HEK293 (cell line): ENCODE data around the gene PLA2G3.

Experiments
- CTCF ChIA-PET: fragments of 350-600 bp; formaldehyde crosslinking; extraction: SDS; loops from one replicate; lab custom pipeline; 2021; ENCODE audit warnings: antibody characterized with exemption; lab: Yijun Ruan, JAX
- POLR2A ChIA-PET: fragments of 300-600 bp; formaldehyde crosslinking; extraction: SDS; loops from one replicate; lab custom pipeline; 2020; ENCODE audit warnings: antibody characterized with exemption, inconsistent platforms; lab: Yijun Ruan, JAX
- H3K27ac ChIP-seq: fragments of 200-500 bp; sonication (Bioruptor generic); 2 replicates; pipeline ENCODE4 v1.5.1; 2014; ENCODE audit warnings: low read depth, low read length, control low read depth, inconsistent platforms; ENCODE audit errors: extremely low read depth
- H3K36me3 ChIP-seq, 2 experiments: fragments of 200-500 bp in 1 of 2; sonication (Bioruptor generic) in 1 of 2; 1 replicate in 1 of 2; 2 replicates in 1 of 2; pipeline ENCODE4 v1.5.1; 2014 to 2017; ENCODE audit warnings: inconsistent platforms in 2 of 2, low read length in 2 of 2; ENCODE audit not compliant: control insufficient read depth in 2 of 2, insufficient read depth in 1 of 2
- H3K4me1 ChIP-seq: fragments of 200-500 bp; sonication (Bioruptor generic); 2 replicates; pipeline ENCODE4 v1.5.1; 2014; ENCODE audit warnings: mild to moderate bottlenecking, low read length, inconsistent platforms; ENCODE audit not compliant: control insufficient read depth, insufficient read depth
- H3K4me3 ChIP-seq: 2 replicates; pipeline ENCODE4 v1.5.1; 2011; ENCODE audit warnings: low read depth, mild to moderate bottlenecking, control low read depth, low read length, moderate library complexity
- H3K9me3 ChIP-seq: fragments of 200-500 bp; sonication (Bioruptor generic); 2 replicates; pipeline ENCODE4 v1.5.1; 2014; ENCODE audit warnings: low read depth, low read length, inconsistent platforms; ENCODE audit not compliant: control insufficient read depth, insufficient read depth
- GLIS1 ChIP-seq: fragments of 450-650 bp; formaldehyde crosslinking; IDR thresholded peaks from 2 replicates; pipeline ENCODE4 v1.5.1; 2016; ENCODE audit warnings: missing biosample characterization, missing genetic modification characterization
- GLIS2 ChIP-seq: fragments of 450-650 bp; formaldehyde crosslinking; IDR thresholded peaks from 2 replicates; pipeline ENCODE4 v1.5.1; 2016; ENCODE audit warnings: missing biosample characterization, missing genetic modification characterization
- HOXC10 ChIP-seq: sonication (generic); formaldehyde crosslinking; IDR thresholded peaks from 2 replicates; pipeline ENCODE4 v1.8.1; 2023; ENCODE audit warnings: mild to moderate bottlenecking, missing genetic modification reagents
- KLF7 ChIP-seq: fragments of 450-650 bp; formaldehyde crosslinking; IDR thresholded peaks from 2 replicates; pipeline ENCODE4 v1.5.1; 2016; ENCODE audit warnings: missing biosample characterization, missing genetic modification characterization, borderline replicate concordance
- SCRT1 ChIP-seq: fragments of 450-650 bp; formaldehyde crosslinking; IDR thresholded peaks from 2 replicates; pipeline ENCODE4 v1.5.1; 2016; ENCODE audit warnings: missing biosample characterization, missing genetic modification characterization, borderline replicate concordance
- SCRT2 ChIP-seq: fragments of 450-650 bp; formaldehyde crosslinking; IDR thresholded peaks from 2 replicates; pipeline ENCODE4 v1.5.1; 2016; ENCODE audit warnings: missing biosample characterization, missing genetic modification characterization
- SP2 ChIP-seq: fragments of 450-650 bp; formaldehyde crosslinking; IDR thresholded peaks from 2 replicates; pipeline ENCODE4 v1.5.1; 2016; ENCODE audit warnings: missing biosample characterization, missing genetic modification characterization
- SP7 ChIP-seq: fragments of 450-650 bp; formaldehyde crosslinking; IDR thresholded peaks from 2 replicates; pipeline ENCODE4 v1.5.1; 2016; ENCODE audit warnings: missing biosample characterization, missing genetic modification characterization
- WT1 ChIP-seq: fragments of 450-650 bp; formaldehyde crosslinking; IDR thresholded peaks from 2 replicates; pipeline ENCODE4 v1.5.1; 2016; ENCODE audit warnings: missing biosample characterization, missing genetic modification characterization
- ZBTB48 ChIP-seq: fragments of 450-650 bp; formaldehyde crosslinking; IDR thresholded peaks from 2 replicates; pipeline ENCODE4 v1.5.1; 2016; ENCODE audit warnings: missing biosample characterization, missing genetic modification characterization
- ZEB2 ChIP-seq: fragments of 450-650 bp; formaldehyde crosslinking; IDR thresholded peaks from 2 replicates; pipeline ENCODE4 v1.5.1; 2016; ENCODE audit warnings: missing biosample characterization, missing genetic modification characterization
- ZNF112 ChIP-seq: fragments of 450-650 bp; formaldehyde crosslinking; IDR thresholded peaks from 2 replicates; pipeline ENCODE4 v1.5.0; 2017; ENCODE audit warnings: missing biosample characterization, missing genetic modification characterization
- ZNF23 ChIP-seq: fragments of 450-650 bp; formaldehyde crosslinking; IDR thresholded peaks from 2 replicates; pipeline ENCODE4 v1.5.1; 2016; ENCODE audit warnings: missing biosample characterization, missing genetic modification characterization, borderline replicate concordance
- ZNF311 ChIP-seq: fragments of 450-650 bp; formaldehyde crosslinking; IDR thresholded peaks from 2 replicates; pipeline ENCODE4 v1.5.1; 2017; ENCODE audit warnings: missing biosample characterization, missing genetic modification characterization, borderline replicate concordance
- ZNF514 ChIP-seq: fragments of 450-650 bp; formaldehyde crosslinking; IDR thresholded peaks from 2 replicates; pipeline ENCODE4 v1.5.1; 2016; ENCODE audit warnings: missing biosample characterization, missing genetic modification characterization
- ZNF658 ChIP-seq: fragments of 450-650 bp; formaldehyde crosslinking; IDR thresholded peaks from 2 replicates; pipeline ENCODE4; 2016; ENCODE audit warnings: missing biosample characterization, missing genetic modification characterization
- ZNF701 ChIP-seq: fragments of 450-650 bp; formaldehyde crosslinking; IDR thresholded peaks from 2 replicates; pipeline ENCODE4 v1.5.1; 2016; ENCODE audit warnings: missing biosample characterization, missing genetic modification characterization
- ZNF830 ChIP-seq: fragments of 450-650 bp; IDR thresholded peaks from 2 replicates; pipeline ENCODE4 v1.5.0; 2018; ENCODE audit warnings: missing biosample characterization, missing genetic modification characterization, low read depth, mild to moderate bottlenecking, moderate library complexity
- ZNF837 ChIP-seq: fragments of 450-650 bp; formaldehyde crosslinking; IDR thresholded peaks from 2 replicates; pipeline ENCODE4 v1.5.1; 2016; ENCODE audit warnings: missing biosample characterization, missing genetic modification characterization
- TF ChIP-seq, protein P1 (sequence below): sonication (generic); formaldehyde crosslinking; IDR thresholded peaks from 2 replicates; pipeline ENCODE4 v1.8.1; 2022; ENCODE audit warnings: mild to moderate bottlenecking, moderate library complexity, missing genetic modification reagents
- TF ChIP-seq, protein P2 (sequence below): fragments of 450-650 bp; formaldehyde crosslinking; IDR thresholded peaks from 2 replicates; pipeline ENCODE4 v1.5.1; 2016; ENCODE audit warnings: missing biosample characterization, missing genetic modification characterization
- TF ChIP-seq, protein P3 (sequence below): fragments of 450-650 bp; formaldehyde crosslinking; IDR thresholded peaks from 2 replicates; pipeline ENCODE4 v1.5.1; 2016; ENCODE audit warnings: missing biosample characterization, missing genetic modification characterization
- TF ChIP-seq, protein P4 (sequence below): fragments of 450-650 bp; formaldehyde crosslinking; IDR thresholded peaks from 2 replicates; pipeline ENCODE4 v1.5.1; 2017; ENCODE audit warnings: missing biosample characterization, mild to moderate bottlenecking, missing genetic modification characterization, moderate library complexity
- TF ChIP-seq, protein P5 (sequence below): fragments of 450-650 bp; formaldehyde crosslinking; IDR thresholded peaks from 2 replicates; pipeline ENCODE4 v1.5.1; 2016; ENCODE audit warnings: missing biosample characterization, missing genetic modification characterization
- TF ChIP-seq, protein P6 (sequence below): fragments of 450-650 bp; formaldehyde crosslinking; IDR thresholded peaks from 2 replicates; pipeline ENCODE4 v1.5.1; 2016; ENCODE audit warnings: missing biosample characterization, missing genetic modification characterization

PLA2G3 gene

DNA sequence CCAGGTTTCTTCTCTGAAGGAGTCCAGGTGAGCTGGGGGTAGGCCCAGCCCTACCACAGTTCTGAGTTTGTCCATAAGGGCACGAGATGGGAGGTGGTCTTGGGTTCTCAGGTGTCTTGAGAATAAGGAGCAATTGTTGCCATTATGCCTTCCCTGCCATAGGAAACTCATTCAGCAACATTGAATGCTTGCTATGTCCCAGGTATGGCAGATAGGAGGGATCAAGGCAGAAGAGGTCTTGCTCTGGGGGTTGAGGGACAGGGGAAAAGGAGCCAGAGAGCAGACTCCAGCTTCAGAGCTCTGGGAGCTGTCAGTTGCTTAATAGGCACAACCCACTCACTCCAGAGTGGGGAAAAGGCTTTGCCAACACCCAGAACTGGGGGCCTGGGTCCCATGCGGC lies 37.2 kb downstream of the PLA2G3 start:
- POLR2A ChIA-PET = no interaction called here
- no peak for TF ChIP-seq SP2 (tag by site-specific recombination)
- TF ChIP-seq WT1 (tag by site-specific recombination) = no peak
- TF ChIP-seq, protein P1, sequence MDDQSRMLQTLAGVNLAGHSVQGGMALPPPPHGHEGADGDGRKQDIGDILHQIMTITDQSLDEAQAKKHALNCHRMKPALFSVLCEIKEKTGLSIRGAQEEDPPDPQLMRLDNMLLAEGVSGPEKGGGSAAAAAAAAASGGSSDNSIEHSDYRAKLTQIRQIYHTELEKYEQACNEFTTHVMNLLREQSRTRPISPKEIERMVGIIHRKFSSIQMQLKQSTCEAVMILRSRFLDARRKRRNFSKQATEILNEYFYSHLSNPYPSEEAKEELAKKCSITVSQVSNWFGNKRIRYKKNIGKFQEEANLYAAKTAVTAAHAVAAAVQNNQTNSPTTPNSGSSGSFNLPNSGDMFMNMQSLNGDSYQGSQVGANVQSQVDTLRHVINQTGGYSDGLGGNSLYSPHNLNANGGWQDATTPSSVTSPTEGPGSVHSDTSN (CRISPR knock-in tag) = no peak
- no peak overlapping the region for H3K4me3 ChIP-seq
- H3K36me3 ChIP-seq = peaks cover 0 to 39% of the 10 kb centered on the region in 2 experiments; a peak in 1 of 3 replicates
- H3K9me3 ChIP-seq = no peaks in the 10 kb centered on the region
- H3K27ac ChIP-seq = no peak overlapping the region
- peaks cover 4% of the 10 kb centered on the region; the same call in 1 of the 2 replicates for H3K4me1 ChIP-seq
- CTCF ChIA-PET = interaction anchor here (0.6 kb wide), 1 partner anchor 917 kb away, joined by 3 read pairs; no protein-coding TSS in a partner anchor

DNA sequence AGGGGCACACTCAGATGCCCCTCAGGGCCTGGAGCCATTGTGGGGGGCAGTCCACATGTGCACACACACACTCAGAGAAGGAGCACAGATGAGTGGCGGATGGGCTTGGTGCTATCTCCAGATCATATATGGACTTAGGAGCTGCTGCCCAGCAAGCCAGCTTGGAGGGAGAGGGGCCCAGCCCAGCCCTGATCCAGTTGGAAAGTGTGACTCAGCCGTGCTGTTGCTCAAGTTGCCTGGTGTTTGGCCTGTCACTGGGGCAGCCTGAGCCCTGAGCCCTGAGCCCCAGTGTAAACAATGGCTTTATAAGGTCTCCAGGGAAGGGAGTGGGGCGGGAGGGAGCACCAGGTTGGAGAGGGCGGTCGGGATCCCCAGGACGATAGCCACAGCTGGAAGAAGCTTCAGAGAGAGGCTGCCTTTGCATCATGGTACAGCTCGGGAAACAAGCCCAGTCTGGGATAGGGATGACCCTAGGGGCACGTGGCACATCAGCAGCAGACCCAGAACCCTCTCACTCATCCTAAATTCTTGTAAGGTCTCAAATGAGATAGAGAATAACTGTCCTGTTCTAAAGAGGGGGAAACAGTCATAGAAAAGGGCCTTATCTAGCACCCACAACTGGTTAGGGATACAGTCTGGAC lies 37.7 kb downstream of the PLA2G3 start:
- POLR2A ChIA-PET = interaction anchor here (0.6 to 1.9 kb wide), 3 partner anchors 22 to 142 kb away, joined by 4 to 9 read pairs (median 7); partner anchors contain the start of gene SMTN
- no peak for TF ChIP-seq ZNF112 (tag by site-specific recombination)
- no peak for TF ChIP-seq ZNF837
- TF ChIP-seq, protein P2, sequence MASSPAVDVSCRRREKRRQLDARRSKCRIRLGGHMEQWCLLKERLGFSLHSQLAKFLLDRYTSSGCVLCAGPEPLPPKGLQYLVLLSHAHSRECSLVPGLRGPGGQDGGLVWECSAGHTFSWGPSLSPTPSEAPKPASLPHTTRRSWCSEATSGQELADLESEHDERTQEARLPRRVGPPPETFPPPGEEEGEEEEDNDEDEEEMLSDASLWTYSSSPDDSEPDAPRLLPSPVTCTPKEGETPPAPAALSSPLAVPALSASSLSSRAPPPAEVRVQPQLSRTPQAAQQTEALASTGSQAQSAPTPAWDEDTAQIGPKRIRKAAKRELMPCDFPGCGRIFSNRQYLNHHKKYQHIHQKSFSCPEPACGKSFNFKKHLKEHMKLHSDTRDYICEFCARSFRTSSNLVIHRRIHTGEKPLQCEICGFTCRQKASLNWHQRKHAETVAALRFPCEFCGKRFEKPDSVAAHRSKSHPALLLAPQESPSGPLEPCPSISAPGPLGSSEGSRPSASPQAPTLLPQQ = peak; percentile 68
- peak; percentile 78 for TF ChIP-seq SCRT2 (tag by site-specific recombination)
- TF ChIP-seq ZNF311 (tag by site-specific recombination) = no peak
- TF ChIP-seq ZNF514 (tag by site-specific recombination) = no peak
- TF ChIP-seq ZNF830 (tag by site-specific recombination) = no peak
- TF ChIP-seq SCRT1 = no peak
- peak; percentile 73; the same call in 1 of the 2 replicates for TF ChIP-seq ZBTB48 (tag by site-specific recombination)
- no peak for TF ChIP-seq ZNF658 (tag by site-specific recombination)
- TF ChIP-seq, protein P3, sequence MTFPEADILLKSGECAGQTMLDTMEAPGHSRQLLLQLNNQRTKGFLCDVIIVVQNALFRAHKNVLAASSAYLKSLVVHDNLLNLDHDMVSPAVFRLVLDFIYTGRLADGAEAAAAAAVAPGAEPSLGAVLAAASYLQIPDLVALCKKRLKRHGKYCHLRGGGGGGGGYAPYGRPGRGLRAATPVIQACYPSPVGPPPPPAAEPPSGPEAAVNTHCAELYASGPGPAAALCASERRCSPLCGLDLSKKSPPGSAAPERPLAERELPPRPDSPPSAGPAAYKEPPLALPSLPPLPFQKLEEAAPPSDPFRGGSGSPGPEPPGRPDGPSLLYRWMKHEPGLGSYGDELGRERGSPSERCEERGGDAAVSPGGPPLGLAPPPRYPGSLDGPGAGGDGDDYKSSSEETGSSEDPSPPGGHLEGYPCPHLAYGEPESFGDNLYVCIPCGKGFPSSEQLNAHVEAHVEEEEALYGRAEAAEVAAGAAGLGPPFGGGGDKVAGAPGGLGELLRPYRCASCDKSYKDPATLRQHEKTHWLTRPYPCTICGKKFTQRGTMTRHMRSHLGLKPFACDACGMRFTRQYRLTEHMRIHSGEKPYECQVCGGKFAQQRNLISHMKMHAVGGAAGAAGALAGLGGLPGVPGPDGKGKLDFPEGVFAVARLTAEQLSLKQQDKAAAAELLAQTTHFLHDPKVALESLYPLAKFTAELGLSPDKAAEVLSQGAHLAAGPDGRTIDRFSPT (tag by site-specific recombination) = peak; percentile 64
- TF ChIP-seq SP7 (tag by site-specific recombination) = peak; percentile 68
- TF ChIP-seq GLIS1 (tag by site-specific recombination) = peak; percentile 48; the same call in 1 of the 2 replicates
- no peak for TF ChIP-seq ZNF23
- TF ChIP-seq, protein P4, sequence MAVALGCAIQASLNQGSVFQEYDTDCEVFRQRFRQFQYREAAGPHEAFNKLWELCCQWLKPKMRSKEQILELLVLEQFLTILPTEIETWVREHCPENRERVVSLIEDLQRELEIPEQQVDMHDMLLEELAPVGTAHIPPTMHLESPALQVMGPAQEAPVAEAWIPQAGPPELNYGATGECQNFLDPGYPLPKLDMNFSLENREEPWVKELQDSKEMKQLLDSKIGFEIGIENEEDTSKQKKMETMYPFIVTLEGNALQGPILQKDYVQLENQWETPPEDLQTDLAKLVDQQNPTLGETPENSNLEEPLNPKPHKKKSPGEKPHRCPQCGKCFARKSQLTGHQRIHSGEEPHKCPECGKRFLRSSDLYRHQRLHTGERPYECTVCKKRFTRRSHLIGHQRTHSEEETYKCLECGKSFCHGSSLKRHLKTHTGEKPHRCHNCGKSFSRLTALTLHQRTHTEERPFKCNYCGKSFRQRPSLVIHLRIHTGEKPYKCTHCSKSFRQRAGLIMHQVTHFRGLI (tag by site-specific recombination) = peak; percentile 57; the same call in 1 of the 2 replicates
- TF ChIP-seq, protein P5, sequence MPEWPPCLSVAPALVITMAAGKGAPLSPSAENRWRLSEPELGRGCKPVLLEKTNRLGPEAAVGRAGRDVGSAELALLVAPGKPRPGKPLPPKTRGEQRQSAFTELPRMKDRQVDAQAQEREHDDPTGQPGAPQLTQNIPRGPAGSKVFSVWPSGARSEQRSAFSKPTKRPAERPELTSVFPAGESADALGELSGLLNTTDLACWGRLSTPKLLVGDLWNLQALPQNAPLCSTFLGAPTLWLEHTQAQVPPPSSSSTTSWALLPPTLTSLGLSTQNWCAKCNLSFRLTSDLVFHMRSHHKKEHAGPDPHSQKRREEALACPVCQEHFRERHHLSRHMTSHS (tag by site-specific recombination) = no peak
- TF ChIP-seq ZNF701 (tag by site-specific recombination) = no peak
- TF ChIP-seq, protein P6, sequence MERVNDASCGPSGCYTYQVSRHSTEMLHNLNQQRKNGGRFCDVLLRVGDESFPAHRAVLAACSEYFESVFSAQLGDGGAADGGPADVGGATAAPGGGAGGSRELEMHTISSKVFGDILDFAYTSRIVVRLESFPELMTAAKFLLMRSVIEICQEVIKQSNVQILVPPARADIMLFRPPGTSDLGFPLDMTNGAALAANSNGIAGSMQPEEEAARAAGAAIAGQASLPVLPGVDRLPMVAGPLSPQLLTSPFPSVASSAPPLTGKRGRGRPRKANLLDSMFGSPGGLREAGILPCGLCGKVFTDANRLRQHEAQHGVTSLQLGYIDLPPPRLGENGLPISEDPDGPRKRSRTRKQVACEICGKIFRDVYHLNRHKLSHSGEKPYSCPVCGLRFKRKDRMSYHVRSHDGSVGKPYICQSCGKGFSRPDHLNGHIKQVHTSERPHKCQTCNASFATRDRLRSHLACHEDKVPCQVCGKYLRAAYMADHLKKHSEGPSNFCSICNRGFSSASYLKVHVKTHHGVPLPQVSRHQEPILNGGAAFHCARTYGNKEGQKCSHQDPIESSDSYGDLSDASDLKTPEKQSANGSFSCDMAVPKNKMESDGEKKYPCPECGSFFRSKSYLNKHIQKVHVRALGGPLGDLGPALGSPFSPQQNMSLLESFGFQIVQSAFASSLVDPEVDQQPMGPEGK (tag by site-specific recombination) = peak; percentile 45; the same call in 1 of the 2 replicates
- no peak for TF ChIP-seq HOXC10 (CRISPR knock-in tag)
- TF ChIP-seq KLF7 (tag by site-specific recombination) = no peak
- peak; percentile 44; the same call in 1 of the 2 replicates for TF ChIP-seq GLIS2
- 0 out of 2 replicates have a peak, but pooled peaks have one; percentile 27 for TF ChIP-seq ZEB2 (tag by site-specific recombination)

More for the DNA sequence above, 37.7 kb downstream of the PLA2G3 start:
- CTCF ChIA-PET = interaction anchor here (0.6 to 1.2 kb wide), 3 partner anchors 12 to 918 kb away, joined by 3 to 4 read pairs (median 3); no protein-coding TSS in a partner anchor
- H3K27ac ChIP-seq = no peak overlapping the region
- H3K4me1 ChIP-seq = no peaks in the 10 kb centered on the region
- H3K4me3 ChIP-seq = no peak overlapping the region
- peaks cover 0 to 43% of the 10 kb centered on the region in 2 experiments; a peak in 1 of 3 replicates for H3K36me3 ChIP-seq
- H3K9me3 ChIP-seq = no peaks in the 10 kb centered on the region
